Neuronal stem cell (in vitro differentiated cells): ENCODE results near the gene CDH20.

Source experiments
- DNase-seq: peaks from one replicate; pipeline ENCODE4 v3.0.0-alpha.2; 2013; ENCODE audit warnings: low spot score
- H2AFZ ChIP-seq: one replicate; pipeline ENCODE4 v1.6.1; 2013; ENCODE audit warnings: mild to moderate bottlenecking, low read length, inconsistent platforms
- H2AK5ac ChIP-seq: 2 replicates; pipeline ENCODE4 v1.6.1; 2013; ENCODE audit warnings: low read depth, mild to moderate bottlenecking, inconsistent platforms, low read length, moderate library complexity, mixed read lengths
- H2BK120ac ChIP-seq: 2 replicates; pipeline ENCODE4 v1.6.1; 2013; ENCODE audit warnings: low read depth, mild to moderate bottlenecking, inconsistent platforms, low read length, moderate library complexity, mixed read lengths
- H2BK12ac ChIP-seq: one replicate; pipeline ENCODE4 v1.6.1; 2013; ENCODE audit warnings: low read length, inconsistent platforms
- H2BK15ac ChIP-seq: 2 replicates; pipeline ENCODE4 v1.6.1; 2013; ENCODE audit warnings: mild to moderate bottlenecking, low read length, inconsistent platforms, mixed read lengths
- H2BK5ac ChIP-seq: one replicate; pipeline ENCODE4 v1.6.1; 2013; ENCODE audit warnings: inconsistent platforms, mild to moderate bottlenecking, low read length, moderate library complexity
- H3K14ac ChIP-seq: one replicate; pipeline ENCODE4 v1.6.1; 2013; ENCODE audit warnings: low read length, inconsistent platforms
- H3K18ac ChIP-seq: 2 replicates; pipeline ENCODE4 v1.6.1; 2013; ENCODE audit warnings: low read length, inconsistent platforms
- H3K23ac ChIP-seq: 2 replicates; pipeline ENCODE4 v1.6.1; 2013; ENCODE audit warnings: low read depth, mild to moderate bottlenecking, mixed read lengths, low read length, inconsistent platforms; ENCODE audit not compliant: poor library complexity
- H3K27ac ChIP-seq: replicated peaks from 3 replicates; pipeline ENCODE4 v1.5.1; 2013; ENCODE audit warnings: low read length, inconsistent platforms
- H3K27me3 ChIP-seq, 3 experiments: 2 replicates each; pipeline ENCODE4 v1.6.1; 2013; ENCODE audit warnings: low read length in 3 of 3, mild to moderate bottlenecking in 2 of 3, inconsistent platforms in 1 of 3, low read depth in 1 of 3, mixed read lengths in 1 of 3, moderate library complexity in 1 of 3; ENCODE audit not compliant: control insufficient read depth in 3 of 3, insufficient read depth in 3 of 3
- H3K36me3 ChIP-seq, 2 donors: replicated peaks in 1 of 2; 2 replicates each; pipeline ENCODE4 v1.6.1; 2013; ENCODE audit warnings: low read length in 2 of 2; ENCODE audit not compliant: control insufficient read depth in 2 of 2, insufficient read depth in 2 of 2
- H3K4ac ChIP-seq: 2 replicates; pipeline ENCODE4 v1.6.1; 2013; ENCODE audit warnings: inconsistent platforms, mild to moderate bottlenecking, low read length, moderate library complexity
- H3K4me1 ChIP-seq, 2 donors: 1 replicate in 1 of 2; 2 replicates in 1 of 2; pipeline ENCODE4 v1.6.1; 2013; ENCODE audit warnings: low read length in 2 of 2, low read depth in 1 of 2; ENCODE audit not compliant: control insufficient read depth in 2 of 2, insufficient read depth in 1 of 2
- H3K4me2 ChIP-seq: one replicate; pipeline ENCODE4 v1.6.1; 2013; ENCODE audit warnings: mild to moderate bottlenecking, low read length, inconsistent platforms; ENCODE audit not compliant: insufficient read depth, poor library complexity, severe bottlenecking
- H3K4me3 ChIP-seq, 2 donors: 2 replicates each; pipeline ENCODE4 v1.5.1; 2013; ENCODE audit warnings: low read length in 2 of 2, mild to moderate bottlenecking in 2 of 2, inconsistent platforms in 1 of 2, moderate library complexity in 1 of 2
- H3K79me1 ChIP-seq: one replicate; pipeline ENCODE4 v1.6.1; 2013; ENCODE audit warnings: low read depth, mild to moderate bottlenecking, inconsistent platforms, low read length, moderate library complexity
- H3K9ac ChIP-seq: one replicate; pipeline ENCODE4 v1.6.1; 2013; ENCODE audit warnings: mild to moderate bottlenecking, low read depth, low read length, inconsistent platforms; ENCODE audit not compliant: poor library complexity
- H3K9me3 ChIP-seq, 2 donors: replicated peaks in 1 of 2; 2 replicates each; pipeline versions ENCODE3 to v1.6.1; 2013; ENCODE audit warnings: low read length in 2 of 2, mild to moderate bottlenecking in 2 of 2, inconsistent platforms in 1 of 2, low read depth in 1 of 2, mixed read lengths in 1 of 2, moderate library complexity in 1 of 2; ENCODE audit not compliant: control insufficient read depth in 2 of 2, insufficient read depth in 1 of 2
- H4K8ac ChIP-seq: one replicate; pipeline ENCODE4 v1.6.1; 2013; ENCODE audit warnings: low read depth, mild to moderate bottlenecking, inconsistent platforms, low read length, moderate library complexity
- H4K91ac ChIP-seq: one replicate; pipeline ENCODE4 v1.6.1; 2013; ENCODE audit warnings: low read length, low read depth, mild to moderate bottlenecking, inconsistent platforms; ENCODE audit not compliant: poor library complexity
- WGBS, 2 donors: extraction: QIAGEN DNeasy Blood & Tissue Kit; methylation state at CpG; one replicate each; pipeline ENCODE4 v1.1.7; 2013; ENCODE audit warnings: missing lambda C conversion rate in 2 of 2, mixed read lengths in 1 of 2; ENCODE audit not compliant: insufficient read length in 2 of 2, insufficient replicate concordance in 1 of 2; ENCODE audit errors: extremely low coverage in 2 of 2; 5-methylcytosine and 5-hydroxymethylcytosine counted together

The CDH20 gene

DNA sequence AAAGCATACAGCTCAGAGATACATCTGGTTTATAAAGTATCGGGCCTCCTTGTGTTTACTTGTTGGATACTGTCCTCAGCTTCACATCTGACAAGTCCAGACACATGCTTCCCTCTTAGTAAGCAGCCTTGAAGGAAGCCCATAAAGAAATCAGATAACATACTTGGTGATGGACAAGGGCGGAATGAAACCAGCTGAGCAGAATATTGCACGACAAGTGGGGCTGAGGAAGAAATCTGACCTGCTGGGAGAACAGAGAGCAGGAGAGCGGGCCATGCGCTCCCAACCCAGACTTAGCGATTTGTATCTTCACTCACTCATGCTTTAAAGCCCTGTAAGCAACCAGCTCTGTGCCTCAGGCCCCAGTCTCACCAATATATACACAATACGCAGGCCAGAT lies 208.4 kb downstream of the CDH20 start:
- peaks cover 2 to 22% of the 10 kb centered on the region in 2 donors for H3K36me3 ChIP-seq
- H3K27me3 ChIP-seq: no peaks in the 10 kb centered on the region
- no peak overlapping the region for H2BK120ac ChIP-seq
- no peak overlapping the region for H3K4me3 ChIP-seq
- no peaks in the 10 kb centered on the region for H3K4me1 ChIP-seq
- H3K27ac ChIP-seq: no peak overlapping the region
- H3K9ac ChIP-seq: no peak overlapping the region
- DNase-seq: no peak
- no CpG with 5 or more reads among the region's 7 CpGs for WGBS, 2 donors
- no peak overlapping the region for H2AFZ ChIP-seq
- no peak overlapping the region for H3K4me2 ChIP-seq
- no peak overlapping the region for H2BK12ac ChIP-seq
- no peak overlapping the region for H3K4ac ChIP-seq
- H3K14ac ChIP-seq: no peak overlapping the region
- no peak overlapping the region for H4K91ac ChIP-seq
- H2BK5ac ChIP-seq: no peak overlapping the region
- no peak overlapping the region for H3K18ac ChIP-seq
- peaks cover 0 to 2% of the 10 kb centered on the region in 2 donors for H3K9me3 ChIP-seq
- H3K23ac ChIP-seq: no peak overlapping the region
- H3K79me1 ChIP-seq: no peaks in the 10 kb centered on the region
- no peak overlapping the region for H4K8ac ChIP-seq
- H2AK5ac ChIP-seq: no peak overlapping the region
- no peak overlapping the region for H2BK15ac ChIP-seq

DNA sequence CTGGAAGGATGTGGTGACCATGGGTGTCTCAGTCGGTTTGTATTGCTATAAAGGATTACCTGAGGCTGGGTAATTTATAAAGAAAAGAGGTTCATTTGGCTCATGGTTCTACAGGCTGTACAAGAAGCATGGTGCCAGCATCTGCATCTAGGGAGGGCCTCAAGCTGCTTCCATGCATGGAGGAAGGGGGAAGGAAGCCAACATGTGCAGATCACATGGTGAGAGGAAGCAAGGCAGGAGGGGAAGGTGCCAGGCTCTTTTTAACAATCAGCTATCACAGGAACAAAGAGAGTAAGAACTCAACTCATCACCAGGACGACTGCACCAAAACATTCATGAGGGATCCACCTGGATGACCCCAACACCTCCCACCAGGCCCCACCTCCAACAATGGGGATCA lies 209.4 kb downstream of the CDH20 start:
- Histone ChIP-seq H4K8ac (no peak overlapping the region), H3K14ac (no peak overlapping the region), H3K79me1 (no peaks in the 10 kb centered on the region), H2AK5ac (no peak overlapping the region), H3K27me3 (no peaks in the 10 kb centered on the region), H2BK12ac (no peak overlapping the region), H3K4me1 (no peaks in the 10 kb centered on the region), H3K18ac (no peak overlapping the region), H3K9me3 (peaks cover 0 to 2% of the 10 kb centered on the region in 2 donors), H2AFZ (no peak overlapping the region), H3K4me2 (no peak overlapping the region), H3K27ac (no peak overlapping the region), H4K91ac (no peak overlapping the region), H3K4ac (no peak overlapping the region), H2BK120ac (no peak overlapping the region), H3K23ac (no peak overlapping the region), H3K36me3 (peaks cover 2 to 22% of the 10 kb centered on the region in 2 donors), H3K4me3 (no peak overlapping the region), H2BK5ac (no peak overlapping the region), H3K9ac (no peak overlapping the region), H2BK15ac (no peak overlapping the region)
- DNase-seq: no peak
- WGBS, 2 donors: no CpG with 5 or more reads among the region's 2 CpGs

DNA sequence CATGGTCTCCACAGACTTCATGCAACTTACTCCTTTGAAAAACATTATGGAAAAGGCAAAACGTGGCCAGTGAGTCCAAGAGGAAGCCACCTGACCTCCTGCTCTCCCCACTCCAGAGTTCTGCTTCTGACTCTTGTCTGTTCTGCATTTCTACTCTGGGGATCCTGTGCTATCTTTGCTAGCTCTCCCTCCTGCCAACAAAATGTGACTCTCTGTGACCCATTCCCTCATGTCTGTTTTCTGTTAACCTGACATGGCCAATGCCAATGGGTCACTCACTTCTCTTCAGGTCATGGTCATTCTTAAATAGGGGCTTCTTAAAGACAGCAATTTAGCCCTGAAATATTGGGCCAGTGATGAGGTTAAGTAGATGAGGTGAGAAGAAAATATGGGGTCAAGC lies 210.3 kb downstream of the CDH20 start:
- Histone ChIP-seq H2BK5ac (no peak overlapping the region), H3K14ac (no peak overlapping the region), H3K9me3 (peaks cover 0 to 4% of the 10 kb centered on the region in 2 donors), H3K79me1 (no peaks in the 10 kb centered on the region), H3K9ac (no peak overlapping the region), H2BK12ac (no peak overlapping the region), H3K27ac (no peak overlapping the region), H2BK120ac (no peak overlapping the region), H4K91ac (no peak overlapping the region), H3K4me1 (no peaks in the 10 kb centered on the region), H3K4me2 (no peak overlapping the region), H3K4ac (no peak overlapping the region), H2AK5ac (no peak overlapping the region), H2BK15ac (no peak overlapping the region), H3K18ac (no peak overlapping the region), H3K36me3 (peaks cover 2 to 29% of the 10 kb centered on the region in 2 donors), H2AFZ (no peak overlapping the region), H3K23ac (no peak overlapping the region), H3K27me3 (no peaks in the 10 kb centered on the region), H4K8ac (no peak overlapping the region), H3K4me3 (no peak overlapping the region)
- DNase-seq: no peak
- no CpG with 5 or more reads among the region's 1 CpG for WGBS, 2 donors

DNA sequence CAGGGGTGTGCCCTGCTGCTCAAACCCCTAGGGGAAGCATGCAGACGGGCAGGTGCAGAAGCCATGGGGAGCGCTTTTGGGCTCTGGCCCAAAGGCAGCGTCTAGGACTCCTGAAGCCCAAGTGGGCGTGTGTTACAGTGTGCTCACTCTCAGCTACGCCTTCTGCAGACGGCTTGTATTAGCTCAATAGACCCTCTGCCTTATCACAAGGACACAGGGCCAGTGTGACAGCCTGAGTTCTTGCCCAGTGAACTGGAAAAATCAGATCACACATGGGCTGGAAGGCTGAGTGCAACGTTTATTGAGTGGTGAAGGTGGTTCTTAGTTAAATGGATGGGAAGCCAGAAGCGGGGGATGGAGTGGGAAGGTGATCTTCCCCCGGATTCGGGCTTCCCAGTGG lies 210.9 kb downstream of the CDH20 start:
- Histone ChIP-seq H3K4ac (no peak overlapping the region), H3K4me3 (no peak overlapping the region), H3K4me1 (peaks cover 0 to under 1% of the 10 kb centered on the region in 2 donors), H4K91ac (no peak overlapping the region), H3K79me1 (no peaks in the 10 kb centered on the region), H3K27ac (no peak overlapping the region), H2AK5ac (no peak overlapping the region), H3K14ac (no peak overlapping the region), H2AFZ (no peak overlapping the region), H3K36me3 (peaks cover 2 to 32% of the 10 kb centered on the region in 2 donors), H3K9me3 (peaks cover 0 to 6% of the 10 kb centered on the region in 2 donors), H3K23ac (no peak overlapping the region), H2BK120ac (no peak overlapping the region), H3K4me2 (no peak overlapping the region), H4K8ac (no peak overlapping the region), H3K27me3 (no peaks in the 10 kb centered on the region), H3K18ac (no peak overlapping the region), H2BK15ac (no peak overlapping the region), H2BK12ac (no peak overlapping the region), H3K9ac (no peak overlapping the region), H2BK5ac (no peak overlapping the region)
- DNase-seq: no peak
- no CpG with 5 or more reads among the region's 10 CpGs for WGBS, 2 donors
